Fibroblast of upper back skin (primary cell): ENCODE data around the gene NDUFB8.

Experiments
- DNase-seq: peaks from one replicate; pipeline ENCODE4 v3.0.0-alpha.2; 2013

The NDUFB8 gene

DNA sequence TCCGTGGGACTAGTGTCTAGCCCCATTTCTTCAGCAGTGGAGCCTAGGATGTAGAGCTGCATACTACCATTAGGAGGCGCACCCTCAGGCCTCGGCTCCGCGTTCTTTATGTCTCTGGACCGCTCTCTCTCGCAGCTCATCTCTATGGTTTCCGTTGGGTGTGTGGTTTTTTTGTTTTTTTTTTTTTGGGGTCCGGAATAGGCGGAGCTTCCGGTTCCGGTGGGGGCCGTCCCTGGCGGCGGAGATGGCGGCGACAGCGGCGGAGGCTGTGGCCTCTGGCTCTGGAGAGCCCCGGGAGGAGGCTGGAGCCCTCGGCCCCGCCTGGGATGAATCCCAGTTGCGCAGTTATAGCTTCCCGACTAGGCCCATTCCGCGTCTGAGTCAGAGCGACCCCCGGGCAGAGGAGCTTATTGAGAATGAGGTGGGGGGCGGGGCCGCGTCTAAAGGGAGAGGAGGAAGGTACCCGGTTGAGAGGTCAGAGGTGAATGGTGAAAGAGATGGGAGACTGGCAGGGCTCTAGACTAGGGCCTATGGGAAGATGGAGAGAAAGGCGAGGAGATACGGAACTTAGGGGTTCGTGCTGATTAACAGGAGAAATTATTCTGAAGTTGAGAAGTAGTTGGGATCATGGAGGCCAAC lies 6.2 kb upstream of the NDUFB8 start, which contains the start of gene HIF1AN:
HIF1AN (plus strand) TSS at position 229 of the 639 bp plus-strand sequence; CDS start at position 245, 16 bp downstream.
- peak; percentile 96 for DNase-seq

DNA sequence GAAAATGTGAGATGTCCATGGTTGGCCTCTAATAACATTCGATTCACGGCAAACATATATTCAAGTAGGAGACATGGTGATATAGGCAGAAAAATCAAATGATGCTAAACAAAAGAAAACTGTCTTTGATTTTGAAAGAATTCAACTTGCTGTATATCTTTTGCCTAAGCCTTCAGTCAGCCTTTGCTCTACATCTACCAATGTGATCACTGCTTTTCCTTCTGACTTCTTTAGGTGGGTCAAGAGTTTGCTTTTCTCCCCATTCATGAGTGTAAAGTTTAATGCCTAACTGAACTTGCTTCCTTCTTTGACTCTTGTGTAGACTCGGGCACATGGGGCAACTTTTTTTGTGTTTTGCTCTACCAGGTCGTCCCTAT lies 5.7 kb upstream of the NDUFB8 start:
- DNase-seq: no peak

DNA sequence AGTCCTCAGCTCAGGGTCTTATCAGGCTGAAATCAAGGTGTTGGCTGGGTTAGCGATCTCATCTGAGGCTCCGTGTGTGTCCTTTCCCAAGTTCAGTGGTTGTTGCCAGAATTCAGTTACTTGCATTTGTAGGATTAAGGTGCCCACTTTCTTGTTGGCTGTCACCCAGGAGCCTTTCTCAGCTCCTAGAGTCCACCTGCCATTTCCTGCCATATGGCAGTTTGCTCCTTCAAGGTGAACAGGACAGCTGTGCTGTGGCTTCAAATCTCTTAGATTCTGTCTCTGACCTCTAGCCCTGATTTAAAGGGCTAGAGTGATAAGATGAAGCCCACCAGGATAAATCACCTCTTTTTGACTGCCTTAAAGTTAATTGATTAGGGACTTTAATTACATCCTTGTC lies 5.1 kb upstream of the NDUFB8 start:
- DNase-seq: no peak

DNA sequence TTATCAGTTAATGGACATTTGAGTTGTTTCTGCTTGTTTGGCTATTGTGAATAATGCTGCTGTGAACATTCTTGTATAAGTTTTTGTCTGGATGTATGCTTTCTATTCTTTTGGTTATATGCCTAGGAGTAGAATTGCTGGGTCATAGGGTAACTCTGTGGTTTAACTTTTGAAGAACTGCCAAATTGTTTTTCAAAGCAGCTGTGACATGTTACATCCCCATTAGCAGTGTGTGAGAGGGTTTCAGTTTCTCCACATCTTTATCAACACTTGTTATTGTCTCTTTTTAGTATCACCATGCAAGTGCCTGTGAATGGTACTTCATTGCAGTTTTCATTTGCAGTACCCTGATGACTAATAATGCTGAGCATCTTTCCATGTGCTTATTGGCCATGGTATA lies 2.1 kb upstream of the NDUFB8 start:
- DNase-seq: no peak

DNA sequence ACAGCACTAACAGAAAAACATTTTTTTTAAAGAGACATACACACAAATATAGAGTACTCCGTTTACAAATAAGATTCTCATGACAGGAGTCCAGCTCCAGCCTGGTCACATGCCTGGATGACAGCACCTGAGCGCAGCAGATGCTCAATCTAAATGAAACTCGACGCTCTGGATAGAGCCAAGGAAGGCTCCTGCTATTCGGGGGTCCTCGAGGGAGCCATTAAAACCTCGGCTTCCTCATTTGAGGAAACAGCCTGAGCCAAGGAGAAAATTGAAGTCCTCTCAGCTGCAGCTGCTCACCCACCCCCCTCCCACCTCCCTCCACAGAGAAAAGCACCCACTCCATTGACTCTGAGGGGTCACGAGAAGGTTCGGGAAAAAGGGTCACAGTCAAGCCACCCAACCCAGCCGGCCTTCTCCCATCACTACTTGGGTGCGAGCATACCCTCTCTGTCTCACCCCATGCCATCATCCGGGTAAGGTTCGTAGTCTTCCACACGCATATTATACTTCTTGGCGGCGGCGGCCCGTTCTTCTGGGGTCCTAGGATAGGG lies 673 bp downstream of the NDUFB8 start:
- no peak for DNase-seq

DNA sequence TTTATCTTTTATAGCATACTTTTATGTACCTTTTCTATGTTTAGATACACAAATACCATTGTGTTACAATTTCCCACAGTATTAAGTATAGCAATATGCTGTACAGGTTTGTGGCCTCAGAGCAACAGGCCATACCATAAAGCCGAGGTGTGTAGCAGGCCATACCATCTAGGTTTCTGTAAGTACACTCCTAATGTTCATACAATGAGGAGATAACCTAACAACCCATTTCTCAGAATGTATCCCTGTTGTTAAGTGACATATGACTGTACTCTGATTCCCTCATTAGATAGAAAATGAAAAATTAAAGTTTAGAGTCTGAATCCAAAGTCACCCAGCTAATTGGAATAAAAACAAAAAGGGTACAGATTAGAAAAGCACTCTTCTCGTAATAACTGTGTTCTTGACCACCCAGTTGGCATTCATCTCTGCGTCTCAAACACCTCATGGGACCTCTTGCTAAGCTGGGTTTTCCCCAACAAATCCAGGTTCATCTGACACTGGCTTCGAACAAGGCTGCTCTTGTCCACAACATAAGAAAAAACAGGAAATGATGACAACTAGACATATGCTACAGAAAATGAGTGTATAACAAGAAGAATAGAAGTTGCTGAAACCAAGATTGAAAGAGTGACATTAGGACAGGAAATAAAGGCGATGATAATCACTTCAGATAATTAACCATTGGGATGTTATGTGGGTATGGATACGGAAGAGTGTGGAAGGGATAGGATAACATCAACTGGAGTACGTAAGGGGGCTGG lies 1.4 kb downstream of the NDUFB8 start:
- DNase-seq: no peak

DNA sequence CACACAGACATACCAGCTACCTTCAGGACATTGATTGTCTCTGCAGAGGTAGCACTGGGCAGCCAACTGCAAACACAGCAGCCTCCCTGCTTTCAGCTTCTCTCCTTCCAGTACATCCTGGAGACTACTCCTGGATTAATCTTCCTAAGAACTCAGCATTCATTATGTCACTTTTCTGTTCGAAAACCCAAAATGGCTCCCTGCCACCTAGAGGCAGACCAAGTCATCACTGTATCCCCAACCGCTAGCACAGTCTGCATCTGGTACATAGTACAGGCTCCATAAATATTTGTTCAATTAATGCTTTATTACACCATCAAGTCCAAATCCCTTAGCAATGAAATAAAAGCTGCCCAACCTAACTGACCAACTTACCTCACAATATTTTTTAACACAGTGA lies 5.0 kb downstream of the NDUFB8 start:
- DNase-seq: no peak

DNA sequence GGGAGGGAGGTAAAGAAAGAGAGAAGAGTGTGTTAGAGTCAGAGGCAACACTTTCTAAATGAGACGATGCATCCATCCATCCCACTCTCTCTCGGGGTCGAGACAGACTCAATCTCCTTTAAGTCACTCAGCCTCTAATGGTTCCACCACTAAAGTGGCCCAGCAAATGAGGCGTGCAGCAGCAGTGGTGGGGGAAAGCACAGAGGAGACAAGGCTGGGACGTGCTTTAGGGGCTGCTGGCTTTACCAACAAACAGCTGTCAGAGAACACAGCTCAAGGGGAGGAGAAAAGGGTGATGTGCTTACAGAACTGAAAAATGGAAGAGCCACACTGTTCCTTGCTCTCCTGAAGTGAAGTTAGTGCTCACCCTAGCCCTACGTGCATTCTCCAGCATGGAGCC lies 5.5 kb downstream of the NDUFB8 start:
- DNase-seq: no peak

DNA sequence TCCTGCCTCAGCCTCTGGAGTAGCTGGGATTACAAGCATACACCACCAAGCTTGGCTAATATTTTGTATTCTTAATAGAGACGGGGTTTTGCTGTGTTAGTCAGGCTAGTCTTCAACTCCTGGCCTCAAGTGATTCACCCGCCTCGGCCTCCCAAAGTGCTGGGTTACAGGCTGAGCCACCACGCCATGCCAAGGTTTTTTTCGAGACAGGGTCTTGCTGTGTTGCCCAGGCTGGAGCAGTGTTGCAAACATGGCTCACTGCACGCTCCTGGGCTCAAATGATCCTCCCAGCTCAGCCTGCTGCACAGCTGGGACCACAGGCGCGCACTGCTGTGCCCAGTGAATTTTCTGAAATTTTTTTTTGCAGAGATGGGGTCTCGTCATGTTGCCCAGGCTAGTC lies 6.7 kb downstream of the NDUFB8 start:
- DNase-seq: no peak

DNA sequence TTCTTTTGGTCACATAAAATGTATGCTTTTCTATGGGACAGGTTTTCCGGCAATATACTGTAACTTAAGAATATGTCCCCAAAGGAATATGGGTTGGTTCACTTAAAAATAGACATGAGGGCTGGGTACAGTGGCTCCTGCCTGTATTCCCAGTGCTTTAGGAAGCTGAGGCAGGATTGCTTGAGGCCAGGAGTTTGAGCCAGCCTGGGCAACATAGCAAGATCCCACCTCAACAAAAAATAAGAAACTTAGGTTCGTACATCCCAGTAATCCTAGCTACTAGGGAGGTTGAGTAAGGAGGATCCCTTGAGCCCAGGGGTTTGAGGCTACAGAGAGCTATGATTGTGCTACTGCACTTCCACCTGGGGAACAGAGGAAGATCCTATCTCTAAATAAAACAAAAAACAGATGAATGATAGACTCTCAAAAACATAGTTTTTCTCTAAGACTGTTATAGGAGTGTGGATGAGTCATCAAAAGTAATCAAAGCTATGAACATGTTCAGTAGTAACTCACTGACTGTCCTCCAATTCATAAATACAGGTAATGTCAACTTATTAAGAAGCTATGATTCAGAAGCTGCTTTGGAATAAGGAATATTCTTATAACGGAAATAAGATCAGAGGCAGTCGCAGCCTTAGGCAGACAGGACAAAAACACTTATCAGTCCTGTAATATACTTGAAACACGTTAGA lies 7.4 kb downstream of the NDUFB8 start:
- no peak for DNase-seq

DNA sequence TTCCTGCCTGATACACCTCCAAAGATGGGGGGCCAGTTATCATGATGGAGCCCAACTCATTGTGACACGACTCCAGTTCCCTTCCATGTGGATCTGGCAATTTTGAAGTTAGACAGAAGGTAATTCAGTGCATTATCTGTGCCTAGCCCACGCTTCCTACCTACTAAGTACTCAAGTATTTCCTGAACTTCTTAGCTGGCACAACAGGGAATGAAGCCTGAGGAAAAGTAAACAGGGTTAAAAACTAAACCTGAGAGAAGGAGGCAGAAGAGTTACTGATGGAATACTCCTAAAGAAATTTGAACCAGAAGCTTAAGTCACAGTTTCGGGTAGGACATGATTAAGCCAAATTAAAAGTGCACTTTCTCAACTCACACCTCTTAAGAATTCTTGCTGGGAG lies 8.9 kb downstream of the NDUFB8 start:
- no peak for DNase-seq

DNA sequence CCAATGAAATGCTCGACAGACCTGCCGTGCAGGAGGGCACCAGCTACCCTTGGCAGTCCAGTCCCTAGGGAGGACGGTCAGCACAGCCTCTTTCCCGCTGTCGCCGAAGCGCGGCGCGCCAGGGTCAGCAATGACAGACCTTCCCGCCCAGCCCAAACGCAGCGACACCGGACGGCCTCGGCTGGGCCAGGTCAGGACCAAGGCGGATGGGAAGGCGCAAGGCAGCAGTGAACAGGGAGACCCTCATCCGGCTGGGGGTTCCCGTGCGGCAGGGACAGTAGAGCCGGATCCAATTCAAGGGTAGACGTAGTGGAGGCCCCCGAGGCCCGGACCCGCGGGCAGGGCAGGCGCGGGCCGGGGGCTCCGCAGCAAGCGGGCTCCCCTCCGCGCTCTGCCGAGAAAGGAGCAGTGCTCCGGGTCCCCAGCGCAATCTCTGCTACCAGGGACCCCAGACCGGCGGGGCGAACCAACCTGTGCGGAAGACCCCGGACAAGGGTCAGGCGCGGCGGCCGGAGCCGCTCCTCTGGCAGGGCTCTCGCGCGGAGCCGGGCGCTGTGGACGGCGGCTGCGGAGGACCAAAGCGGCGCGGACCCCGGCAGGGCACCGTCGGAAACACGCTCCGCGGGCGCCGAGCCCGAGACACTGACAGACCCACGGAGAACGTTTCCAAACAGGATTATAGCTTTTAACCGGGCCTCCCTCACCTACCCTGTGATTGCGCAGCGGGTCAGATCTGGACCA lies 10.2 kb downstream of the NDUFB8 start, which contains the start of gene SEC31B:
SEC31B (minus strand) TSS at position 551 of the 741 bp plus-strand sequence. CDS start 2,909 bp downstream, outside the sequence.
- DNase-seq: no peak

DNA sequence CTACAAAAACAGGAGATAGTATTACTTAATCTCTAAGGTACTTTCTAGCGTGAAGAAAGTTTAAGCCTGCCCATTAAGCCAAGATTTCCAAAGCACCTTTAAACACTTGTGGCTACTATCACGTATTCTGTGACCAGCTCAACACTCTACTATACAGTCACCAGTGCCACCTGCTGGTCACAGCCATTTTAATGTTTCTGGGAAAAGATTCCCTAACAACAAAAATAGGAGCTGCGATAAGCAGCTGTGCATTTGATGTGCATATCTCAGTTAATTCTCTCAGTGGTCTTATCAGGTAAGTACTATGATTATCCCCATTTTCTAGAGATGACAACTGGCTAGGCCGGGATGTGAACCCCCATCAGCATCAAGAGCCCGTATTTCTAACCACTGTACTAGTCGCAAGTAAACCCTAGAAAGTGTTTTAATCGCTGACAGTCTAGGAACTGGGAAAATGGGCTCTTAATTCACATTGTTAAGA lies 10.9 kb downstream of the NDUFB8 start:
- DNase-seq: peak; percentile 64

DNA sequence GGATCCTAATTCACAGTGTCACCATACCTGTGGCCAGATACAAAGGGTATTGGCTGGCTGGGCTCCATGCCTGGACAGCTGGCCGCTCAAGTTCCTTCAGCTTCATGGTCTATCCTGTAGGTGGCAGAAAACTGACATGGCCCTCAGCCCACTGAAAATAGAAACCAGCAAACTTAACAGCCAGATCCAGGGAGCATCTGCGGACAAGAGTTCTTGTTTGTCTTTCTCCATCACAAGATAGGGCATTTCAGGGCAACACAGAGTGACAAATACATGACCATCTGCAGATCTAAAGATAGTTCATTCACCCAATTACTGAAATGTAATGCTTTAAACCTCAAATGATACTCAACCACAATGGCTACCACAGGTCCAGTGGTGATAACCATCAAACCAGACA lies 12.8 kb downstream of the NDUFB8 start:
- no peak for DNase-seq

DNA sequence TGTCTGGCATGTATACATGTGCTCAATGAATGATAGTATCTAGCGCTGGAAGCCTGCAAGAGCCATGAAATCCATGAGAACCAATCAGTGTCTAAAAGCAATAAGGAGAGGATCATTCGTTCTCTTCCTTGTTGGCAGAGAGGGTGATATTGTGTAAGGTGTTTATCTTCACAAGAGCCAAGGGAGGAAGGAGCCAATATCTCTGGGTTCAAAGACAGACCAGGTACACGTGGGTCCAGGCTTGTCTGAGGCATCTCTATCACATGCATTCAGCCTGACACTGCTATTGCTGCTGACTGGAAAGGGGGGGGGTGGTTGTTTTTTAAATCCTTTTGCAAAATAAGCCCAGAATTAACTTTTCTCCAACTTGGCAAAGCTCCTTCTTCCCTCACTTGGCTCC lies 14.1 kb downstream of the NDUFB8 start:
- no peak for DNase-seq

DNA sequence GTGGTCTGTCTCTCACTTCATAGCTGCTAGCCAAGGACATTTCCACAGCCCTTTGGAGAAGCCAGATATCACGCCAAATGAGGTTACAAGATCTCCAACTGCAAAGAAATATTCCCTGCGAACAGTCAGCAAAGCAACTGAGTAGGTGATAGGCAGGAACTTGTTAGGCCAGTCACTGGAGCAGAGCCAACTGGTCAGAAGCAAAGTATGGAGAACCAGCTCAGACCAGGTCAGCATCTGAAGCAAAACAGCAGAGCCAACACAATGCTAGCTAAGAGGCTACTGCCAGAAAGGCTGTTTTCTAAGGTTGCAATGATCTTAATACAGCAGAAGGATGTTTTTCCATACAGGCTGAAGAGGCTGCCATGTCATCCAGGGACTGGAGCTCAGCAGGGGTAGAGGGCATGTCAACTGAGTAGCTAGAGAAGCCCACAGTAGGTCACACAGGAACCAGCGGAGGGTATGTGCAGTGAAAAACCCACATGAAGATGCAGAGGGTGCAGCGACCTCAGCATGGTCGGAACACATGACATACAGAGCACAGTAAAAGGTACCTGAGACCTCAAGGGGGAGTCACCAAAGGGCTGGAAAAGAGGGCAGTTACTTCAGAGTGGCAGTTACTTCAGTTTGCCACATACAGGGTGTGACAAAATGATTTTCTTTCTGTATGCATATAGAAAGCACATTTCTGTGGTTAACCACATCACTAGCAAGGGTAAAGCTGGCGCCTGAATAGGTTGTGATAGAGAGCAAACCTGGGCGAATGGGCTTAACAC lies 18.9 kb downstream of the NDUFB8 start:
- DNase-seq: no peak

DNA sequence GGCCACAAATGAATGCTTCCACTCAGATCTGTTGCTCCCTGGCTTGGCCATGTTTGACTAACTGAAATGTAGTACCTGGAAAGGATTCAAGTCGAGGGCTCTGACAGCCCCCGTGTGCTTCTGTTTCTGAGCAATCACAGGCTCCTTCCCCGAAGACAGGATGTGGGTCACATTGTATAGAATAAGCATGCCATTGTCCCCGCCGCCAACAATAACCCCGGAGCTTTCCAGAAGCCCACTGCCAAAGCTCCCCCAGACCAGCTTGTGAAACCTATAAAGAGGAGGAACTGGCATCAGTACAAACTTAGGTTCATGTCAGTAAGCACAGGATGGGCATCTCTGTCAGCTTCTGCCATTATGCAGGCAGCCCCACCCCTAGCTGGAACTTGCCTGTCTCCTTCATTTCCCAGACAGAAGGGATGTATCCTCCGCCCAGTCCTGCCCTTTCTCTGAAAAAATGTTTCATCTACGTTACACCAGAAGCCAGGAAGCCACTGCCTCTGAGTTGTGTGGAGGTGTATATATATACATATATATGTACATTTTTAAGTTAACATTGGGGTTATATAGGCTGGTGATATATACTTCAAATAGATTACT lies 20.3 kb downstream of the NDUFB8 start:
- no peak for DNase-seq

DNA sequence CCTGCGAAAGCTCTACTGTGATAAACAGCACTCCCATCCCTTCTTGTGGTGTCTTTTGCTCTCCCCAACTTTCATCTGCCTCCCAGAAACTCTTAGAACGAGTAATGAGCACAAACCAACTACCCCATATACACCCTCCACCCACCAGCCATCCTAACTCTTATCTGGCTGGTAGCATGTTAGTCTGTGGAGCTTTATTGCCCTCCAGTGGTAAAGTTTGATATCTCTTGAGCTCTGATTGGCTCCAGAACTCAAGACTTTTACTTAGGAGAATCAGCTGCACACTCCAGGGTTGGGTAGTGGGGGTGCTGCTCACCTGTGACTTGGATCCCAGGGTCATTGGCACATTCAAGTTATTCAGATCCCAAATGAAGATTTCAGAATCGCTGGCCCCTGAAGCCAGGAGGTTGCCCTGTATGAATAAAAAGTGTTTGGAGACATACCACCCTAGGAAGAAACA lies 20.9 kb downstream of the NDUFB8 start:
- peak; percentile 72 for DNase-seq

DNA sequence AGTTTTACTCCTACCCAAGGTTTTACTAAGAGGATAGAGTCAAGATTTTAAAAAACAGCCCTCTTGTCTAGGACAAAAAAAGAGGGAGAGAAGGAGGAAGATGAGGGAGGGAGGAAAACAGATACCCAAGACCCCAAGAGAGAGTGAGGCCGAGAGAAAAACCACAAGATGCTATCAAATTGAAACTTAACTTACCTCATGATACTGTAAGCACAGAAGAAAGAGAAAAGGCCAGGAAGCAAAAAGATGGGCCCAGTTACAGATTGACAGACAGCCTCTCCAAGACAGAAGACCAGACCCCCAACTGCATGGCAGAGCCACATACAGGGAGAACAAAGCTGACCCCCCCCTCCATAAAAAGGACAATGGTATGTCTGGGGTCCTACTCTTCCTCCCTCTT lies 21.4 kb downstream of the NDUFB8 start:
- no peak for DNase-seq

DNA sequence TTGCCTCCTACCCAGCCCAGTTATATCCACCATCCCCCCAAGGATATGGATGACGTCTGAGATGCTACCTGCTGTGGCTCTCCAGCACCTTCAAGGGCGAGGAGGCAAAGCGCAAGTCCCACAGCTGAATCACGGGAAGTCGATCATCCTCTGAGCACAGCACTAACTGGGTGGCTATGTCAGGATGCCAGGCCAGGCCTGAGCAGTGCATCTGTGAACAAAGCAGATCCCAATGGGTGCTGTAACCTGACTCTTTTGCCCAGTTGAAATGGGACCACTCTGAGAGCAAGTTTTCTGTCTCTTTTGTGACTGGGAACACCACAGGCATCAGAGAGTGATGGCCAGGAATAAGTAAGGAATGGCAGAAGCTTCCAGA lies 22.3 kb downstream of the NDUFB8 start:
- DNase-seq: no peak

DNA sequence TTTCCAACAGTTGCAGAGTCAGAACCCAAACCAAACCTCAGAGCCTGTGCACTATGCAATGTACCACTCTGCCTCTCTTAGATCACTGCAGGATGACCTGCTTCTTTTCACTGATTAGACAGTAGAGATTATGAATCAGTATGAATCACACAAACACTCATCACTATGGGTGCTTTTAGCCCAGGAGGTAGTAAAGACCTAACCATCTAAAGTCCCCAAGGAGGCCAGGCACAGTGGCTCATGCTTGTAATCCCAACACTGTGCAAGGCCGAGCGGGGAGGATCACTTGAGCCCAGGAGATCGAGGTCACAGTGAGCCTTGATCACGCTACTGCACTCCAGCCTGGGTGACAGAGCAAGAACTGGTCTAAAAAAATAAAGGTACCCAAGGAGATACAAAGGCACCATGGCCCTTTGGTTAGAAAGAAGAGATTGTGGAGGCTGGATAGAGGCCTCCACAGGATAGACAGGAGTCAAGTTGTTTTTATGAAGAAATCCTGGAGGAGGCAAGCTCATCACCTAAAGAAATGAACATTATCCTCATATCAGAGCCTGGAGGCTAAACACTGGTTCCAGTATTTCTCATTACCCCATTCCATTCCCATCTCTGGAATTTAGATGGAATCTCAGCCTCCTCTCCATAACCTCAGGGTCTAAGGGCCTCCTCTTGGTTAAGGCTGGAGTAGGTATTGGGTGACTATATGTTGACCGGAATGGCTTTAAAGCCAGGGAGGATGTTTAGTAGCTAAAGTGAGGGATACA lies 22.9 kb downstream of the NDUFB8 start:
- peak; percentile 76 for DNase-seq
